ENCODE data around the gene ECEL1. TPM values are rescaled to one million over a fixed set of nuclear protein-coding genes. Genes with fewer than 3 reads are reported as not detected.

The ECEL1 gene
- total and polyA plus RNA-seq, 8 donors, result 0.35 to 1.1 TPM; not detected in 6

DNA sequence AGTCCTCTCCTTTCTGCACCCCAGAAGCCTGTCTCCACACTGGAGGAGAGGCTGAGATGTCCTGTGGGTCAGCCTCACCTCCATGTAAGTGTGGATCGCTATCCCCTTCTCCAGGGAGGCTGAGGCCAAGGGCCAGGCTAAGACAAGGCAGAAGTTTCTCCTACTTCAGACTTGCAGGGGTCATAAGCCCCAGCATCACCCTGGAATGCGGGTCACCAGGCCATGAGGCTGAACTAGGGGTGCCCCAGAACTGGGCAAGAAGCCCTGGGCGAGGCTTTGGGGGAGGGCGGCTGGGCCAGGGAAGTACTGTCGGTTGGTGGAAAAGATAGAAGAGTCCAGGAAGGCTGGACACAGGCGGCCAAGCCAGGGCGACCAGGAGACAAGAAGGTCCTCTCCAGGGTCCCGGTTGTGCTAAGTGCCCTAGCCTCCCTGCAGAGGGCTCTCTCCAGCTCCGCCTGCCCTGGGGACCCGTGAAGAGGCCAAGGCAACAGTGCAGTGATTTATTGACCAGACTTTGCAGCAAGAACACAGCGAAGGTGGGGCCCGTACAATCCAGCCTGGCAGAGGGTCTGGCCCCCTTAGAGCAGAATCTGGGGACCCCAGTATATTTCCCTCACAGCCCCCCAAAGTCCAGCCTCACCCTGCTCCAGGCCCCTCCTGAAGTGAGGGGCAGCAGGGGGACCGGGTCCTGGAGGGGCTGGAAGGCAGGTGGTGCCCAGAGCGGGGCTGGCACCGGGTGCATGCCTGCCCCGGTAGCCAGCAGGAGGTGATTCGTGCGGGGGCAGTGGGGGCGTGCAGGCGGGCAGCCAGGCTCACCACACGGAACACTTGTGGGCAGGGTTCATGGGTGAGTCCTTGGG, 8.1 kb downstream of the ECEL1 start:
- Histone ChIP-seq H3K9me3 (no peaks in the 10 kb centered on the region), H3K27ac (no peak overlapping the region), H3K4me1 (no peaks in the 10 kb centered on the region), H3K27me3 (peaks cover 7 to 79% (median 19%) of the 10 kb centered on the region in 3 donors), H3K4me3 (no peak overlapping the region), H3K36me3 (no peaks in the 10 kb centered on the region)
- intact Hi-C loops (cut with DNase I; ENCODE audit: low total_unique reads), result no loop called here
- 63 to 70% (median 66%) methylated on average over 13 to 21 of the region's 21 CpGs for WGBS, 5 donors
- DNase-seq, result no peak
- TF ChIP-seq EP300 (IDR thresholded peaks at IDR 0.05), result no peak
- TF ChIP-seq, protein P1, sequence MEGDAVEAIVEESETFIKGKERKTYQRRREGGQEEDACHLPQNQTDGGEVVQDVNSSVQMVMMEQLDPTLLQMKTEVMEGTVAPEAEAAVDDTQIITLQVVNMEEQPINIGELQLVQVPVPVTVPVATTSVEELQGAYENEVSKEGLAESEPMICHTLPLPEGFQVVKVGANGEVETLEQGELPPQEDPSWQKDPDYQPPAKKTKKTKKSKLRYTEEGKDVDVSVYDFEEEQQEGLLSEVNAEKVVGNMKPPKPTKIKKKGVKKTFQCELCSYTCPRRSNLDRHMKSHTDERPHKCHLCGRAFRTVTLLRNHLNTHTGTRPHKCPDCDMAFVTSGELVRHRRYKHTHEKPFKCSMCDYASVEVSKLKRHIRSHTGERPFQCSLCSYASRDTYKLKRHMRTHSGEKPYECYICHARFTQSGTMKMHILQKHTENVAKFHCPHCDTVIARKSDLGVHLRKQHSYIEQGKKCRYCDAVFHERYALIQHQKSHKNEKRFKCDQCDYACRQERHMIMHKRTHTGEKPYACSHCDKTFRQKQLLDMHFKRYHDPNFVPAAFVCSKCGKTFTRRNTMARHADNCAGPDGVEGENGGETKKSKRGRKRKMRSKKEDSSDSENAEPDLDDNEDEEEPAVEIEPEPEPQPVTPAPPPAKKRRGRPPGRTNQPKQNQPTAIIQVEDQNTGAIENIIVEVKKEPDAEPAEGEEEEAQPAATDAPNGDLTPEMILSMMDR (IDR thresholded peaks at IDR 0.05), result no peak
- TF ChIP-seq POLR2AphosphoS5 (IDR thresholded peaks at IDR 0.05), result no peak
- TF ChIP-seq POLR2A (IDR thresholded peaks at IDR 0.05), result no peak

DNA sequence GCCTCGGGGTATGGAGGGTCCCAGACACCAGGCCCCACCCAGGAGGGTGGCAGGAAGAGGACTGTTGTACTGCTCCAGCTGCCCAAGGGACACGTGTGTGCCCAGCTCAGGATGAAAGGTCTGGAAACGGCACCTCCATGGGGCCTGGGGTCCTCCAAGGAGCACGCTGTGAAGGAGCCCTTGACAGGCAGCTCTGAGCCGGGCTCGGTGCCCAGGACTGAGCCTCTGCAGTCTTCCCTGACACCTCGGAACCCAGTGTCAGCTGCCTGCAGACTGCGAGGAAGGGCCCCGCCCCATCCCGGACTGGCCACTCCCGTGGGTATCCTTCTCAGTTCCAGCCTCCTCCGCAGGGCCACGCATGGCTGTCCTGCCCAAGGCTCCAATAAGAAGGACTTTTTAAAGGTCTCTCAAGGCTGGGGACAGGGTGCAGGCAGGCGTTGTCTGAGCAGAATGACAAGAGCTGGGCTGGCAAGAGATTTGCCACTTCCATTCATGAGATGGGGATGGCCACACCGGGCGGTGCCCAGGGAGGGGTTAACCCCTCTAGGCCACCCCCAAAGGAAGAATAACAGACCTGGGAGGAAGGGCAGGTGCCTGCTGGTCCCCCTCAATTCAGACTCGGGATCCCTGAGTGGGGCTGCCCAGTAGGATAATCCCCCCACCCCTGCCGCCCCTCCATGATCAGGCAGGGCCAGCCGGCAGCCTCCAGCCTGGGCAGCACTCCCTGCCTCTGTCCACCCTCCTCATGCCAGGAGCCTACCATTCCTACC, 8.9 kb downstream of the ECEL1 start:
- H3K4me1 ChIP-seq, result no peaks in the 10 kb centered on the region
- intact Hi-C loops (cut with DNase I; ENCODE audit: low total_unique reads), result no loop called here
- no peaks in the 10 kb centered on the region for H3K36me3 ChIP-seq
- H3K27me3 ChIP-seq, result peaks cover 4 to 79% (median 11%) of the 10 kb centered on the region in 3 donors
- TF ChIP-seq EP300 (IDR thresholded peaks at IDR 0.05) (no peak), POLR2A (IDR thresholded peaks at IDR 0.05) (no peak), POLR2AphosphoS5 (IDR thresholded peaks at IDR 0.05) (no peak)
- TF ChIP-seq, protein P1 (IDR thresholded peaks at IDR 0.05), result no peak
- H3K27ac ChIP-seq, result no peak overlapping the region
- 57 to 68% (median 65%) methylated on average over 8 to 19 of the region's 19 CpGs for WGBS, 5 donors
- no peak overlapping the region for H3K4me3 ChIP-seq
- H3K9me3 ChIP-seq, result no peaks in the 10 kb centered on the region
- no peak for DNase-seq

DNA sequence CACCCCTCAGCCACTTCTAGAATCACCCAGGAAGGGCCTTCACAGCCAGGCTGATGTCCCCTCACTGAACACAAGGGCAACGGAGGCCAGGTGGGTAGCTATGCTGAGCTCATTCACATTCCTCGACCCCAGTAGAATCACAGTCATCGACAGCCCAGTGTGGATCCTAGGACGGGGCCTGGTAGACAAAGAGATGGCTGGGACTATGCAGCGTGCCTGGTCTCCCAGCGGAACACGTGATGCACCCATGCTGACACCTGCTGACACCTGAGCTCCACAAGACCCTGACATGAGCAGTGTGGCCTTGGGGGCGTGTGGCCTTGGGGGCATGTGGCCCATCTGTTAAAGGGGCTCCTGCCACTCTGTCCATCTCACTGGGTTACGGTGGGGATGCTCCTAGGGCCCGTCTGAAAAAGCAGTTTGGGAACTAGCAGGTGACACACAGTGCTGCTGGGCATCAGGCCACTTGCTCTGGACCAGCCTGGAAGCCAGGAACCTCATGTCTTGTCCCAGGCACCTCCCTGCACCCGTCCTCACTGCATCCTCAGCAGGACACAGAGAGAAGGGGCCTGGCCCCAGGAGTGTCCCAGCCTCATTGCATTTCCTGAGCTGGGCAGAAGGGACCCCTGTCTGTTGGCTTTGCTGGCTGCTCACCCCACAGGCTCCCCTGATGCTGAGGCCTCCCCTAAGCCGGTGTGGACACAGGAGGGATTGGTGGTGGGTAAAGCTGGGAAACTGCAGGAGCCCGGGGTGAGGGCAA, 9.7 kb downstream of the ECEL1 start:
- Histone ChIP-seq H3K27me3 (peaks cover 0 to 78% (median 14%) of the 10 kb centered on the region in 3 donors), H3K9me3 (no peaks in the 10 kb centered on the region), H3K27ac (no peak overlapping the region), H3K36me3 (no peaks in the 10 kb centered on the region), H3K4me1 (no peaks in the 10 kb centered on the region), H3K4me3 (no peak overlapping the region)
- TF ChIP-seq EP300 (IDR thresholded peaks at IDR 0.05) (no peak), POLR2AphosphoS5 (IDR thresholded peaks at IDR 0.05) (no peak), POLR2A (IDR thresholded peaks at IDR 0.05) (no peak)
- TF ChIP-seq, protein P1 (IDR thresholded peaks at IDR 0.05), result no peak
- intact Hi-C loops (cut with DNase I; ENCODE audit: low total_unique reads), result no loop called here
- WGBS, 5 donors, result 79 to 91% (median 88%) methylated on average over 10 to 13 of the region's 13 CpGs
- DNase-seq, result no peak

- no peak for DNase-seq
- no peak for TF ChIP-seq POLR2A (IDR thresholded peaks at IDR 0.05)
- TF ChIP-seq, protein P1 (IDR thresholded peaks at IDR 0.05), result no peak
- no peak for TF ChIP-seq POLR2AphosphoS5 (IDR thresholded peaks at IDR 0.05)
- TF ChIP-seq EP300 (IDR thresholded peaks at IDR 0.05), result no peak
- H3K27ac ChIP-seq, result no peak overlapping the region
- 86 to 100% (median 92%) methylated on average over 2 to 7 of the region's 7 CpGs for WGBS, 5 donors
- peaks cover 0 to 7% (median 3%) of the 10 kb centered on the region in 4 donors for H3K9me3 ChIP-seq
- H3K4me1 ChIP-seq, result no peaks in the 10 kb centered on the region
- peaks cover 0 to 71% (median 14%) of the 10 kb centered on the region in 3 donors for H3K27me3 ChIP-seq
- H3K4me3 ChIP-seq, result no peak overlapping the region
- H3K36me3 ChIP-seq, result no peaks in the 10 kb centered on the region
- intact Hi-C loops (cut with DNase I; ENCODE audit: low total_unique reads), result no loop called here
These were observed 10.8 kb downstream of the ECEL1 start for GRCh38 chr2:232476791-232477190.

Data from stomach (tissue), 9 donors.